ENCODE results near the gene ADAM33.

ADAM33 gene

GRCh38 chr20:3686421-3686820, 4.6 kb upstream of the ADAM33 start:
- no peak for DNase-seq

- DNase-seq = no peak
Measured at GRCh38 chr20:3685341-3685740, 3.5 kb upstream of the ADAM33 start.

GRCh38 chr20:3681352-3681930, 369 bp downstream of the ADAM33 start:
- no peak for DNase-seq

GRCh38 chr20:3680701-3681351, 984 bp downstream of the ADAM33 start:
- no peak for DNase-seq

GRCh38 chr20:3679749-3680700, 1.8 kb downstream of the ADAM33 start:
- no peak for DNase-seq

GRCh38 chr20:3678856-3679720, 2.7 kb downstream of the ADAM33 start:
- DNase-seq = no peak

- no peak for DNase-seq
Measured at GRCh38 chr20:3678198-3678597, 3.6 kb downstream of the ADAM33 start.

GRCh38 chr20:3677733-3678132, 4.1 kb downstream of the ADAM33 start:
- DNase-seq = no peak

- DNase-seq = no peak
Measured at GRCh38 chr20:3674995-3675900, 6.6 kb downstream of the ADAM33 start.

GRCh38 chr20:3674447-3674846, 7.4 kb downstream of the ADAM33 start:
- no peak for DNase-seq

- no peak for DNase-seq
Measured at GRCh38 chr20:3673221-3674070, 8.4 kb downstream of the ADAM33 start.

GRCh38 chr20:3672547-3673171, 9.2 kb downstream of the ADAM33 start:
- DNase-seq = no peak

- DNase-seq = no peak
Measured at GRCh38 chr20:3671986-3672546, 9.7 kb downstream of the ADAM33 start.

- no peak for DNase-seq
Measured at GRCh38 chr20:3670945-3671344, 10.9 kb downstream of the ADAM33 start.

- DNase-seq = no peak
Measured at GRCh38 chr20:3670511-3670910, 11.3 kb downstream of the ADAM33 start.

GRCh38 chr20:3669710-3670367, 12.0 kb downstream of the ADAM33 start:
- DNase-seq = no peak

GRCh38 chr20:3667434-3668037, 14.3 kb downstream of the ADAM33 start:
- DNase-seq = no peak

- DNase-seq = no peak
Measured at GRCh38 chr20:3663858-3664257, 18.0 kb downstream of the ADAM33 start.

Data from activated CD4-positive, CD25-positive, alpha-beta regulatory T cell treated with anti-CD3 and anti-CD28 coated beads, Interleukin-2, amount 50 U/mL, for 72 hours (primary cell).